Measurements from ENCODE around the gene GPR39.

- no peak for TF ChIP-seq CTCF (IDR thresholded peaks at IDR 0.05; ENCODE audit: low read length)
- TF ChIP-seq EZH2 (optimal IDR thresholded peaks at IDR 0.05; ENCODE audit: low read depth, low read length): no peak
Observed at GRCh38 chr2:132429941-132430573, 13.5 kb downstream of the GPR39 start.
